Epithelial cell of umbilical artery (primary cell): ENCODE results near the gene MAN1C1. TPM values are rescaled to one million over a fixed set of nuclear protein-coding genes. Genes with fewer than 3 reads are reported as not detected.

Experiments used
- total RNA-seq: library from RNA; depleted of rRNA; stranded (reverse); fragments of >200 nt; gene quantifications from 2 replicates; pipeline ENCODE4 v1.2.3, GENCODE V29; 2014

MAN1C1 gene
- under 0.01 and 0.15 TPM in 2 replicates for total RNA-seq

DNA sequence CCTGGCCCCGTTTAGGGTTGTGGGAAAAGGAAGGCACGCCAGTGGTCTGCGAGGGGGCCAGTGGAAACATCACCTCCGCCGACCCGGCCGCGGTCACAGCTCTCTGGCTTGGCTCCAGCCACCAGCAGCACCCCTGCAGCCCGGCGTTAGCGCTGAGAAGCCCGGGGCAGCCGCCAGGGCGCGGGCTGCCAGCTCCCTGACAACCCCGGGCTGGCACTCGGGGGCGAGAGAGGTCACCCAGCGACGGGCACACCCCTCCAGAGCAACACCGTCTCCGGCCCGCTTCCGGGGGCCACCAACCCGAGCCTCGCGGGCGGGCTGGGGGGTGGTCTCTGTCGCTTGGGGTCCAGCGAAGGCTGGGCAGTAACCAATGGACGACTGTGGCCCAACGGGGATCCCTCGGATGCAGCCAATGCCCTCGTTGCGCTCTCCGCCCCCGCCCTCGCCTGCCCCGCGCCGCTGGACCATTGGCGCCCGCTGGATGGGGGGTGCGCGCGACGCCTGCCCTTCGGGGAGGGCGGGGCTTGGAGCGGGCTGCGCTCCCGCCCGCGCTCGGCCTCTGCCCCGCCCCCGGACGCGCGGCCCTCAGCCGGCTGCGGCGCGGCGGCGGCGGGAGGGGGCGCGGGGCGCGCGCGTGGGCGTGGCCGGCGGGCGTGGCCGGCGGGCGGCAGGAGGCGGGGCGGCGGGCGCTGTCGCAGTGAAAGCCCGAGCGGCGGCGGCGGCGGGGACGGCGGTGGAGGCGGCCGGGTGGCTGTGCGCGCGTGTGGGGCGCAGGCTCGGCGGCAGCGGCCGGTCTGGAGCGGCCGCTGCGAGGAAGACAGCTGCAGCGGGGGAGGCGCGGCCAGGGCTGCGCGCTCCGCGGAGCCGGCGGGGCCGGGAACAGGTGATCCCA, at the start of gene MAN1C1:
Gene MAN1C1 (plus strand): TSS at position 697 of the 892 bp plus-strand sequence. CDS start 1,007 bp downstream, outside the sequence.

DNA sequence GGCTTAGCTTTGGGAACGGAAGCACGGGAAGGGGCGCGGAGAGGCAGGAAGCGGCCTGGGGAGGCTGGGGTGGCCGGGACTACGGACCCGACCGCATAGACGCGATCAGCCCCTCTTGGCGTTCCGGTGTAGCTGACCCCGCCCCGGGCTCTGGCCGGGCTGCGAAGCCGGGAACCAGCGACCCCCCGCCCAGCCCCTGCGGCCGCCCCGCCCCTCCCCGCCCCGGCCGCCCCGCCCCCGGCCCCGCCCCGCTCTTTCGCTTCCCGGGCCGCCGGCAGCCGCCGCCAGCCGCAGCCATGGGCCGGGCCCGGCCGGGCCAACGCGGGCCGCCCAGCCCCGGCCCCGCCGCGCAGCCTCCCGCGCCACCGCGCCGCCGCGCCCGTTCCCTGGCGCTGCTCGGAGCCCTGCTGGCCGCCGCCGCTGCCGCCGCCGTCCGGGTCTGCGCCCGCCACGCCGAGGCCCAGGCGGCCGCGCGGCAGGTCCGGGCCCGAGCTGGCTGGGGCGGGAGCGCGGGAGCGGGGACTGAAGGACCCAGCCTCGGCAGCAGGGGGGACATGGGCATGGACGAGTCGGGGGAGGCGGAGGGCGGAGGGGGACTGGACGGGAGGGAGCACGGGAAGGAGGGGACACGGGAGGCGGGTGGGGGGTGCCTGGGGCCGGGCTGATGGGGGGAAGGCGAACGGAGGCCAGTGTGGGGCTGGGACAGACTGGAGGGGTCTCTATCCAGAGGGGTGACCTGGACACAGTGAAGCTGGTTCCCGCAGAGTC, 183.5 kb downstream of the MAN1C1 start, which contains the start of gene SELENON:
Gene SELENON (plus strand): TSS at position 259 of the 768 bp plus-strand sequence. CDS start 38 bp downstream, at position 297.

DNA sequence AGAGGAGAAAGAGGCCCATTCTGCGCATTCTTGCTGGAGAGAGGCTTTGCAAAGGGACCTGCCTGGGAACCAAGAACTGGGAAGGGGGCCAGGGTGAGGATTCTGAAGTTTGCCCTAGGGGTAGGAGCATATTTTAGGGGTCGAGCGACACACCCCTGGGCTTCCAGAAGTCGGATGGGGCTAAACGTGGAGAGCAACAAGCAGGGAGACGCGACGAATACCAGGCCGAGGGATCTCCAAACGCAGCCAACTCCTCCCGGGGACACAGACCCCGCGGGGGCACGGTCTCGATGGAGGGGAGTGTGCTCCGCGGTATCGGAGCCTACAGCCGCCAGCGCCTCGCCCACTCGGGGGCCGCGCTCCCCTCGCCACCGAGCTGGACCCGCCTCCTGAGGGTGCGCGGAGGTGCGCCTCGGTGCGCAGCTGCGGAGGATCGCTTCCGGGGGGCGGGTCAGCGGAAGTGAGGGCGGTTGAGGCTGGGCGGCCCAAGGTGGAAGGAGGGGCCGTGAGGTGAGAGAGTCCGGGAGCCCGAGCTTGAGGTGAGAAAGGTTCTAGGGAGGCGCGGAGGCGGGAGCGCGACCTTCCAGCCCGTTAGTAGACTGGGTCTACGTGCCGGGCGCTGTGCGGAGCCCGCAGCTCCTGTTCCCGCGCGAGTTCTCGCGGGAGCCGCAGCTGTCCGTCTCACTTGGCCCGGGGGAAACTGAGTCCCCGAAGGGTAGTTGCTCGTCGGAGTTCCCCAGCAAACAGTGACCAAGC, 203.1 kb downstream of the MAN1C1 start, which contains the start of gene MTFR1L:
Gene MTFR1L (plus strand): TSS at position 464 of the 756 bp plus-strand sequence. CDS start 3,151 bp downstream, outside the sequence.

Other genes with a start within 250 kb of the MAN1C1 start
- under 0.01 TPM in 1 of 2 replicates, not detected in the other for gene RHCE, start 196.0 kb upstream of the MAN1C1 start, total RNA-seq
- 17.2 and 21.4 TPM in 2 replicates for gene MACO1, start 185.9 kb upstream of the MAN1C1 start, total RNA-seq
- 10.4 and 11.4 TPM in 2 replicates for gene LDLRAP1, start 73.2 kb upstream of the MAN1C1 start, total RNA-seq
- gene SELENON, start 183.4 kb downstream of the MAN1C1 start, total RNA-seq: 18.1 and 19.5 TPM in 2 replicates
- gene MTFR1L, start 203.2 kb downstream of the MAN1C1 start, total RNA-seq: 28.3 and 28.7 TPM in 2 replicates
- gene AUNIP, start 242.7 kb downstream of the MAN1C1 start, total RNA-seq: 4.5 and 5.5 TPM in 2 replicates